Peyer's patch (tissue), 4 donors: ENCODE results near the gene BIRC6.

Source experiments
- POLR2A ChIP-seq, 2 donors: fragments of 450-650 bp; IDR thresholded peaks; one replicate each; pipeline ENCODE4 v1.5.1; 2017; ENCODE audit warnings: antibody characterized with exemption in 2 of 2, mild to moderate bottlenecking in 2 of 2, moderate library complexity in 2 of 2
- TF ChIP-seq, protein P1 (sequence below), 6 experiments: fragments of 450-650 bp in 4 of 6; fragments of 200-600 bp in 2 of 6; sonication (generic) in 1 of 6; IDR thresholded peaks; one replicate each; pipeline ENCODE4 v1.5.1; 2017 to 2019; ENCODE audit warnings: antibody characterized with exemption in 6 of 6, mild to moderate bottlenecking in 3 of 6, moderate library complexity in 1 of 6

GRCh38 chr2:32423536-32423935 lies 66.7 kb downstream of the BIRC6 start:
- TF ChIP-seq, protein P1, sequence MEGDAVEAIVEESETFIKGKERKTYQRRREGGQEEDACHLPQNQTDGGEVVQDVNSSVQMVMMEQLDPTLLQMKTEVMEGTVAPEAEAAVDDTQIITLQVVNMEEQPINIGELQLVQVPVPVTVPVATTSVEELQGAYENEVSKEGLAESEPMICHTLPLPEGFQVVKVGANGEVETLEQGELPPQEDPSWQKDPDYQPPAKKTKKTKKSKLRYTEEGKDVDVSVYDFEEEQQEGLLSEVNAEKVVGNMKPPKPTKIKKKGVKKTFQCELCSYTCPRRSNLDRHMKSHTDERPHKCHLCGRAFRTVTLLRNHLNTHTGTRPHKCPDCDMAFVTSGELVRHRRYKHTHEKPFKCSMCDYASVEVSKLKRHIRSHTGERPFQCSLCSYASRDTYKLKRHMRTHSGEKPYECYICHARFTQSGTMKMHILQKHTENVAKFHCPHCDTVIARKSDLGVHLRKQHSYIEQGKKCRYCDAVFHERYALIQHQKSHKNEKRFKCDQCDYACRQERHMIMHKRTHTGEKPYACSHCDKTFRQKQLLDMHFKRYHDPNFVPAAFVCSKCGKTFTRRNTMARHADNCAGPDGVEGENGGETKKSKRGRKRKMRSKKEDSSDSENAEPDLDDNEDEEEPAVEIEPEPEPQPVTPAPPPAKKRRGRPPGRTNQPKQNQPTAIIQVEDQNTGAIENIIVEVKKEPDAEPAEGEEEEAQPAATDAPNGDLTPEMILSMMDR (IDR thresholded peaks at IDR 0.05) = no peak
- TF ChIP-seq POLR2A (IDR thresholded peaks at IDR 0.05) = no peak
